Thoracic aorta (tissue), 2 donors: ENCODE measurements around the gene CNIH2. TPM values are rescaled to one million over a fixed set of nuclear protein-coding genes. Genes with fewer than 3 reads are reported as not detected.
A peak's percentile ranks its signal among the peaks of the same experiment; 100 is the strongest.

Experiments used
- ATAC-seq: fragments of 150-250 bp; one replicate; pipeline ENCODE4 v1.8.0; 2017; ENCODE audit warnings: low read depth; ENCODE audit not compliant: insufficient number of reproducible peaks, low FRiP score
- DNase-seq: peaks from one replicate; pipeline ENCODE4 v3.0.0-alpha.2; 2020; ENCODE audit warnings: low spot score
- H3K27ac ChIP-seq, 2 donors: fragments of 200-600 bp; sonication (generic); 1 replicate in 1 of 2; 2 replicates in 1 of 2; pipeline ENCODE4 v1.5.1; 2016; ENCODE audit warnings: mild to moderate bottlenecking in 2 of 2, moderate library complexity in 2 of 2
- H3K27me3 ChIP-seq: fragments of 200-600 bp; sonication (generic); replicated peaks from 2 replicates; pipeline ENCODE4 v1.6.0; 2016; ENCODE audit warnings: mild to moderate bottlenecking; ENCODE audit not compliant: insufficient read depth
- H3K36me3 ChIP-seq: fragments of 200-600 bp; sonication (generic); one replicate; pipeline ENCODE4 v1.5.1; 2016
- H3K4me1 ChIP-seq, 2 donors: fragments of 200-600 bp; sonication (generic); 1 replicate in 1 of 2; 2 replicates in 1 of 2; pipeline versions ENCODE4 v1.5.1 to v1.6.0; 2016; ENCODE audit warnings: low read depth in 2 of 2, mild to moderate bottlenecking in 1 of 2; ENCODE audit not compliant: control insufficient read depth in 1 of 2
- H3K4me3 ChIP-seq: fragments of 200-600 bp; sonication (generic); 2 replicates; pipeline ENCODE4 v1.5.1; 2016; ENCODE audit warnings: mild to moderate bottlenecking
- H3K9me3 ChIP-seq: fragments of 200-600 bp; sonication (generic); 2 replicates; pipeline ENCODE4 v1.5.1; 2016
- CTCF ChIP-seq: fragments of 200-600 bp; sonication (generic); IDR thresholded peaks from one replicate; pipeline ENCODE4 v1.5.1; 2019; ENCODE audit warnings: antibody characterized with exemption
- total RNA-seq, 2 donors: library from RNA; depleted of rRNA; stranded (reverse); fragments of >200 nt; gene quantifications; one replicate each; pipeline versions ENCODE4 v1.1.0 to v1.2.3, GENCODE V29; 2016

CNIH2 gene
- total RNA-seq, 2 donors from 2014 or later, result not detected

GRCh38 chr11:66281001-66281400, 3.0 kb downstream of the CNIH2 start:
- no peak overlapping the region for H3K4me3 ChIP-seq
- H3K27me3 ChIP-seq, result no peaks in the 10 kb centered on the region
- ATAC-seq (no peak), DNase-seq (no peak)
- H3K4me1 ChIP-seq, result peaks cover 7 to 21% of the 10 kb centered on the region in 2 donors
- H3K9me3 ChIP-seq, result no peaks in the 10 kb centered on the region
- TF ChIP-seq CTCF, result no peak
- no peak overlapping the region for H3K27ac ChIP-seq
- H3K36me3 ChIP-seq, result peaks cover 7% of the 10 kb centered on the region

GRCh38 chr11:66281776-66282467, 3.9 kb downstream of the CNIH2 start:
- Histone ChIP-seq H3K27ac (no peak overlapping the region), H3K4me1 (peaks cover 7 to 24% of the 10 kb centered on the region in 2 donors), H3K36me3 (peaks cover 4% of the 10 kb centered on the region), H3K27me3 (no peaks in the 10 kb centered on the region), H3K4me3 (no peak overlapping the region), H3K9me3 (no peaks in the 10 kb centered on the region)
- ATAC-seq (no peak), DNase-seq (no peak)
- no peak for TF ChIP-seq CTCF

GRCh38 chr11:66282468-66283455, 4.8 kb downstream of the CNIH2 start:
- Histone ChIP-seq H3K4me1 (peaks cover 8 to 27% of the 10 kb centered on the region in 2 donors), H3K9me3 (no peaks in the 10 kb centered on the region), H3K36me3 (peaks cover 4% of the 10 kb centered on the region), H3K27me3 (no peaks in the 10 kb centered on the region), H3K27ac (no peak overlapping the region), H3K4me3 (no peak overlapping the region)
- TF ChIP-seq CTCF, result peak; percentile 99
- ATAC-seq (peak; percentile 72), DNase-seq (peak; percentile 95)

GRCh38 chr11:66283461-66284105, 5.6 kb downstream of the CNIH2 start:
- H3K4me3 ChIP-seq, result no peak overlapping the region
- H3K27me3 ChIP-seq, result no peaks in the 10 kb centered on the region
- peaks cover 14 to 33% of the 10 kb centered on the region in 2 donors for H3K4me1 ChIP-seq
- no peak for TF ChIP-seq CTCF
- DNase-seq (no peak), ATAC-seq (no peak)
- no peaks in the 10 kb centered on the region for H3K9me3 ChIP-seq
- peaks cover 4% of the 10 kb centered on the region for H3K36me3 ChIP-seq
- no peak overlapping the region for H3K27ac ChIP-seq
